GM21723 (cell line): ENCODE measurements around the gene SPATA31A5.
"Not testable (repeated sequence)": the region's sequence is repeated elsewhere in the genome, so short reads cannot be mapped to it uniquely, and the experiment has no call there.

Experiments
- ATAC-seq: cut with Tn5 transposase; IDR thresholded peaks from one replicate; pipeline ENCODE4 v1.9.1; 2021; ENCODE audit warnings: mild to moderate bottlenecking, moderate library complexity; ENCODE audit not compliant: unreplicated experiment

SPATA31A5 gene

GRCh38 chr9:60914107-60914506 lies at the start of gene SPATA31A5:
SPATA31A5 (plus strand) TSS chr9:60914407; CDS start chr9:60914436, 29 bp downstream.
- not testable (repeated sequence) for ATAC-seq

- not testable (repeated sequence) for ATAC-seq
These were observed 48.8 kb downstream of the SPATA31A5 start for GRCh38 chr9:60962990-60963350.

DNA sequence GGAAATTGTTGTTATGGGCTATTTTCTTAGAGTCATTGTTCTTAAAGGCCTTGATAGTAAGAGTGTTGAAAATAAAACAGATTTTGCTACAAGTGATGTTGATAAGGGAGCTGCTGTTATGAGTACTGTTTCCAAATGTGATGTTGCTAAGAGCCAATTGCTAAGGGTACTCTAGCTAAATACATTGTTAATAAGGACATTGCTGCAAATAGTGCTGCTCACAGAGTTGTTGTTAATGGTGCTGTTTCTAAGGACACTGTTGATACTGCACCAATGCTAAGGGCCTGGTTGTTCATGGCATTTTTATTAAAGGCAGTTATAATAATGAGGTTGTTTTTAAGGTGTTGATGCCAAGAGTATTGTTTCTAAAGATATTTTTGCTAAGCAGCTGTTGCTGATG lies 52.2 kb downstream of the SPATA31A5 start:
- ATAC-seq, result not testable (repeated sequence)
